K562 (cell line): Measurements from ENCODE around the gene RNF2. TPM values are rescaled to one million over a fixed set of nuclear protein-coding genes. Genes with fewer than 3 reads are reported as not detected.

Source experiments
- ATAC-seq: fragments of 200-7000 bp; cut with Tn5 transposase; 3 replicates; pipeline ENCODE4 v1.9.1; 2020; ENCODE audit warnings: moderate library complexity
- Bru-seq: library from RNA; stranded (reverse); fragments of 400-500 nt; gene quantifications from one replicate; lab custom pipeline; 2021; lab: Mats Ljungman, UMichigan
- BruChase-seq, 2 experiments: library from RNA; stranded (reverse); fragments of 400-500 nt; gene quantifications; one replicate each; lab custom pipeline; 2021; lab: Mats Ljungman, UMichigan
- BruUV-seq: library from RNA; stranded (reverse); fragments of 400-500 nt; replicated peaks from 2 replicates; lab custom pipeline; 2021; lab: Mats Ljungman, UMichigan
- CTCF ChIA-PET: fragments of 300-600 bp; formaldehyde crosslinking; extraction: SDS; loops from one replicate; lab custom pipeline; 2021; ENCODE audit warnings: low intra/inter-chr PET ratio; lab: Yijun Ruan, JAX
- POLR2A ChIA-PET: fragments of 300-600, 350-650 bp; sonication (Branson Sonifier 250); formaldehyde crosslinking; extraction: SDS; loops from one replicate; lab custom pipeline; 2021; ENCODE audit warnings: antibody characterized with exemption, inconsistent platforms; lab: Yijun Ruan, JAX
- DNase-seq, 4 experiments: peaks; one replicate each; pipeline versions ENCODE4 v3.0.0 to v3.0.0-alpha.2; 2011 to 2018; ENCODE audit warnings: low spot score in 3 of 4, mixed read lengths in 3 of 4; ENCODE audit errors: extremely low read depth in 1 of 4
- FAIRE-seq: peaks from 2 replicates; lab custom pipeline; 2011; peaks lifted over from hg19 to GRCh38; lab: Jason Lieb, UNC
- H2AFZ ChIP-seq: 2 replicates; pipeline ENCODE4 v1.6.0; 2011; ENCODE audit warnings: low read depth, low read length, control low read depth, inconsistent platforms
- H3K27ac ChIP-seq: fragments of 200-600 bp; 3 replicates; pipeline ENCODE4 v1.8.0; 2011; ENCODE audit warnings: low read depth, mild to moderate bottlenecking, control low read depth, inconsistent platforms, low read length, moderate library complexity, mixed read lengths; ENCODE audit errors: extremely low read depth
- H3K27me3 ChIP-seq, 2 experiments: fragments of 300-600 bp in 1 of 2; 2 replicates in 1 of 2; 3 replicates in 1 of 2; pipeline versions ENCODE4 v1.6.0 to v1.8.0; 2011; ENCODE audit warnings: inconsistent platforms in 2 of 2, low read length in 2 of 2, mild to moderate bottlenecking in 1 of 2, mixed read lengths in 1 of 2, moderate library complexity in 1 of 2; ENCODE audit not compliant: control insufficient read depth in 2 of 2, insufficient read depth in 2 of 2
- H3K36me3 ChIP-seq: fragments of 300-600 bp; 3 replicates; pipeline ENCODE4 v1.8.0; 2011; ENCODE audit warnings: mild to moderate bottlenecking, low read length, inconsistent platforms; ENCODE audit not compliant: control insufficient read depth, insufficient read depth
- H3K4me1 ChIP-seq, 2 experiments: fragments of 200-600 bp in 1 of 2; replicated peaks in 1 of 2; 2 replicates in 1 of 2; 3 replicates in 1 of 2; pipeline versions ENCODE4 v1.5.1 to v1.8.0; 2011; ENCODE audit warnings: inconsistent platforms in 2 of 2, low read length in 2 of 2, mild to moderate bottlenecking in 1 of 2, mixed read lengths in 1 of 2, moderate library complexity in 1 of 2; ENCODE audit not compliant: control insufficient read depth in 2 of 2, insufficient read depth in 2 of 2
- H3K4me2 ChIP-seq: 2 replicates; pipeline ENCODE4 v1.6.1; 2011; ENCODE audit warnings: low read length, control low read depth, inconsistent platforms, mixed read lengths; ENCODE audit not compliant: insufficient read depth
- H3K4me3 ChIP-seq: fragments of 200-600 bp; sonication (generic), shearing (Covaris generic); 2 replicates; pipeline ENCODE4 v1.5.1; 2016; ENCODE audit warnings: control low read depth, inconsistent platforms
- H3K79me2 ChIP-seq: fragments of 200-600 bp; 3 replicates; pipeline ENCODE4 v1.8.0; 2011; ENCODE audit warnings: low read length, inconsistent platforms; ENCODE audit not compliant: control insufficient read depth, insufficient read depth
- H3K9ac ChIP-seq, 2 experiments: 2 replicates each; pipeline versions ENCODE4 v1.6.0 to v1.6.1; 2011; ENCODE audit warnings: low read depth in 2 of 2, low read length in 2 of 2, control low read depth in 1 of 2, inconsistent platforms in 1 of 2, mild to moderate bottlenecking in 1 of 2, mixed read lengths in 1 of 2; ENCODE audit not compliant: insufficient read depth in 1 of 2
- H3K9me1 ChIP-seq: one replicate; pipeline ENCODE4 v1.6.0; 2011; ENCODE audit warnings: inconsistent platforms, mild to moderate bottlenecking, low read length, moderate library complexity; ENCODE audit not compliant: control insufficient read depth, insufficient read depth
- H3K9me3 ChIP-seq: replicated peaks from 2 replicates; pipeline ENCODE4 v1.5.1; 2011; ENCODE audit warnings: low read depth, low read length, inconsistent platforms; ENCODE audit not compliant: control insufficient read depth, insufficient read depth
- H4K20me1 ChIP-seq: replicated peaks from 2 replicates; pipeline ENCODE4 v1.6.1; 2011; ENCODE audit warnings: low read length, inconsistent platforms, mixed read lengths; ENCODE audit not compliant: control insufficient read depth, insufficient read depth
- BDP1 ChIP-seq: IDR thresholded peaks from 3 replicates; pipeline ENCODE4 v1.6.1; 2011; ENCODE audit not compliant: insufficient read length, insufficient read depth
- CEBPB ChIP-seq: fragments of 450-650 bp; IDR thresholded peaks from 2 replicates; pipeline ENCODE4 v1.6.1; 2016; ENCODE audit warnings: missing genetic modification characterization, missing compliant biosample characterization
- CHD4 ChIP-seq: fragments of 200-600 bp; sonication (generic); IDR thresholded peaks from 3 replicates; pipeline ENCODE4 v1.6.1; 2012; ENCODE audit warnings: low read depth, mild to moderate bottlenecking, mixed read lengths, low read length, inconsistent platforms; ENCODE audit not compliant: insufficient read depth, insufficient replicate concordance, poor library complexity, severe bottlenecking
- FOXM1 ChIP-seq, 2 experiments: fragments of 450-650 bp in 1 of 2; sonication (generic) in 1 of 2; formaldehyde crosslinking in 1 of 2; IDR thresholded peaks; 2 replicates each; pipeline versions ENCODE4 v1.6.1 to v1.9.0; 2017 to 2022; ENCODE audit warnings: low read depth in 2 of 2, mild to moderate bottlenecking in 2 of 2, missing genetic modification reagents in 1 of 2, moderate library complexity in 1 of 2
- MBD2 ChIP-seq: sonication (generic); IDR thresholded peaks from 2 replicates; pipeline ENCODE4 v1.6.1; 2016; ENCODE audit warnings: low read depth, borderline replicate concordance
- NFE2L1 ChIP-seq: fragments of 450-650 bp; IDR thresholded peaks from 2 replicates; pipeline ENCODE4 v1.6.1; 2016; ENCODE audit warnings: missing genetic modification characterization, low read depth, mild to moderate bottlenecking, missing compliant biosample characterization, moderate library complexity, borderline replicate concordance
- NR2C1 ChIP-seq, 2 experiments: fragments of 450-650 bp; IDR thresholded peaks; 2 replicates each; pipeline ENCODE4 v1.6.1; 2017; ENCODE audit warnings: mild to moderate bottlenecking in 2 of 2, antibody characterized with exemption in 1 of 2, inconsistent platforms in 1 of 2, missing compliant biosample characterization in 1 of 2, missing genetic modification characterization in 1 of 2
- NR2C2 ChIP-seq, 2 experiments: fragments of 200-800 bp in 1 of 2; sonication (Bioruptor generic) in 1 of 2; sonication (generic) in 1 of 2; formaldehyde crosslinking in 1 of 2; IDR thresholded peaks; 2 replicates each; pipeline versions ENCODE4 v1.6.1 to v1.8.0; 2016 to 2022; ENCODE audit warnings: mild to moderate bottlenecking in 1 of 2, missing compliant biosample characterization in 1 of 2, missing genetic modification characterization in 1 of 2, missing genetic modification reagents in 1 of 2
- ZKSCAN8 ChIP-seq: fragments of 200-800 bp; sonication (Bioruptor generic); IDR thresholded peaks from 2 replicates; pipeline ENCODE4 v1.6.1; 2016; ENCODE audit warnings: missing genetic modification characterization, missing compliant biosample characterization
- ZNF165 ChIP-seq: fragments of 250-450 bp; sonication (Bioruptor Pico); IDR thresholded peaks from 2 replicates; pipeline ENCODE4 v1.4.0; 2020; ENCODE audit warnings: borderline replicate concordance
- WGBS: fragments of 100-300 bp; shearing (Covaris generic); methylation state at CpG from one replicate; pipeline ENCODE4 v1.1.6; 2016; ENCODE audit warnings: low coverage, mixed read lengths; ENCODE audit not compliant: insufficient coverage; ENCODE audit errors: missing lambda C conversion rate; 5-methylcytosine and 5-hydroxymethylcytosine counted together
- in situ Hi-C: fragments of 300-500 bp; cut with MboI; formaldehyde crosslinking; loops from 4 replicates; pipeline ENCODE4 v1.15.0; 2018; ENCODE audit warnings: inconsistent platforms, mixed read lengths
- intact Hi-C: fragments of 100-400 bp; cut with micrococcal nuclease; formaldehyde crosslinking; loops from 2 replicates; pipeline ENCODE4 v1.14.2; 2022
- long read RNA-seq, 3 experiments: library from polyadenylated mRNA in 2 of 3; library from RNA in 1 of 3; unstranded in 2 of 3; stranded (forward) in 1 of 3; transcript quantifications; one replicate each; pipeline ENCODE4 v2.0.0, GENCODE V29; 2019 to 2022
- polyA minus RNA-seq, 3 experiments: library from RNA; depleted of rRNA, polyadenylated mRNA; stranded (reverse); fragments of >200 nt; gene quantifications; 2 replicates each; pipeline ENCODE4 v1.2.3, GENCODE V29; 2011
- polyA plus RNA-seq, 8 experiments: library from polyadenylated mRNA; depleted of rRNA in 4 of 8; stranded (reverse) in 5 of 8; unstranded in 3 of 8; fragments of >200 nt; fragmentation: Nextera tagmentation in 2 of 8; fragmentation: Illumina TruSeq in 1 of 8; extraction: Ambion mirVana in 2 of 8; extraction: Trizol in 1 of 8; gene quantifications; 2 replicates each; pipeline versions ENCODE4 v1.2.1 to v1.2.3, GENCODE V29; 2011 to 2014; ENCODE audit warnings: inconsistent platforms in 1 of 8, missing spikeins in 1 of 8
- total RNA-seq, 7 experiments: library from RNA; depleted of rRNA in 6 of 7; stranded (reverse); fragments of >200 nt in 6 of 7; fragmentation: Illumina TruSeq in 2 of 7; extraction: Trizol in 2 of 7; gene quantifications; 2 replicates each; pipeline versions ENCODE4 v1.2.1 to v1.2.3, GENCODE V29; 2011 to 2021; ENCODE audit warnings: low replicate concordance in 1 of 7
- TF ChIP-seq, protein P1 (sequence below): sonication (generic); formaldehyde crosslinking; IDR thresholded peaks from 2 replicates; pipeline ENCODE4 v1.8.0; 2022; ENCODE audit warnings: missing genetic modification reagents, mild to moderate bottlenecking, moderate library complexity, borderline replicate concordance

RNF2 gene
- total RNA-seq (2011; cell fraction: chromatin; rRNA removed; ENCODE audit: low replicate concordance): 13.5 and 31.5 TPM in 2 replicates
- total RNA-seq (2011; cell fraction: nucleolus; rRNA removed): 8.2 and 8.8 TPM in 2 replicates
- total RNA-seq (2011; cell fraction: nucleoplasm; rRNA removed): 15.3 and 23.7 TPM in 2 replicates
- 16.1 and 16.2 TPM in 2 replicates for total RNA-seq (2014; rRNA removed)
- total RNA-seq (2014; rRNA removed; fragmentation: Illumina TruSeq; extraction: Trizol): 33.1 and 39.8 TPM in 2 replicates
- total RNA-seq (2015; rRNA removed; fragmentation: Illumina TruSeq; extraction: Trizol): 29.7 and 32.9 TPM in 2 replicates
- 36.4 and 40.0 TPM in 2 replicates for total RNA-seq (2021)
- polyA plus RNA-seq (2011; rRNA removed): 56.6 and 66.5 TPM in 2 replicates
- 11.4 and 29.4 TPM in 2 replicates for polyA plus RNA-seq (2011; cell fraction: cytosol; rRNA removed)
- 10.9 and 20.0 TPM in 2 replicates for polyA plus RNA-seq (2011; cell fraction: nucleus; rRNA removed)
- 28.6 and 34.4 TPM in 2 replicates for polyA plus RNA-seq (2012)
- 49.7 and 53.3 TPM in 2 replicates for polyA plus RNA-seq (2014; fragmentation: Illumina TruSeq; extraction: Trizol)
- 1 to 10 TPM; 7.1 to 7.9 TPM for polyA plus RNA-seq (2014; fragmentation: Nextera tagmentation; extraction: Ambion mirVana)
- polyA plus RNA-seq (2014; rRNA removed): 23.9 TPM in 2 replicates
- polyA minus RNA-seq (2011; rRNA and poly(A)+ RNA removed): 174 and 201 TPM in 2 replicates
- polyA minus RNA-seq (2011; cell fraction: cytosol; rRNA and poly(A)+ RNA removed): 32.2 and 48.1 TPM in 2 replicates
- polyA minus RNA-seq (2011; cell fraction: nucleus; rRNA and poly(A)+ RNA removed): 8.3 and 18.8 TPM in 2 replicates
- Bru-seq, nascent RNA: percentile 87 among the genes with signal in this experiment
- percentile 88 among the genes with signal in this experiment for BruChase-seq, experiment 1, labeled RNA remaining after a 2-hour chase
- BruChase-seq, experiment 2, labeled RNA remaining after a 6-hour chase: percentile 87 among the genes with signal in this experiment
- long read RNA-seq, experiment 1, transcript RNF2-202 (7 exons, 3,606 nt): major isoform, 63 of 87 reads
- long read RNA-seq, experiment 1, transcript RNF2-201 (6 exons, 1,677 nt): minor isoform, 7 of 87 reads
- long read RNA-seq, experiment 1, partial matches to known transcripts: 6 of 87 reads
- long read RNA-seq, experiment 1, other reads (novel, unspliced or antisense): 11 of 87 reads
- long read RNA-seq, experiment 2, transcript RNF2-202 (7 exons, 3,606 nt): major isoform, 7 of 26 reads
- long read RNA-seq, experiment 2, partial matches to known transcripts: 1 of 26 reads
- long read RNA-seq, experiment 2, other reads (novel, unspliced or antisense): 18 of 26 reads
- long read RNA-seq, experiment 3, transcript RNF2-202 (7 exons, 3,606 nt): major isoform, 37 of 49 reads
- long read RNA-seq, experiment 3, partial matches to known transcripts: 1 of 49 reads
- long read RNA-seq, experiment 3, other reads (novel, unspliced or antisense): 10 of 49 reads

DNA sequence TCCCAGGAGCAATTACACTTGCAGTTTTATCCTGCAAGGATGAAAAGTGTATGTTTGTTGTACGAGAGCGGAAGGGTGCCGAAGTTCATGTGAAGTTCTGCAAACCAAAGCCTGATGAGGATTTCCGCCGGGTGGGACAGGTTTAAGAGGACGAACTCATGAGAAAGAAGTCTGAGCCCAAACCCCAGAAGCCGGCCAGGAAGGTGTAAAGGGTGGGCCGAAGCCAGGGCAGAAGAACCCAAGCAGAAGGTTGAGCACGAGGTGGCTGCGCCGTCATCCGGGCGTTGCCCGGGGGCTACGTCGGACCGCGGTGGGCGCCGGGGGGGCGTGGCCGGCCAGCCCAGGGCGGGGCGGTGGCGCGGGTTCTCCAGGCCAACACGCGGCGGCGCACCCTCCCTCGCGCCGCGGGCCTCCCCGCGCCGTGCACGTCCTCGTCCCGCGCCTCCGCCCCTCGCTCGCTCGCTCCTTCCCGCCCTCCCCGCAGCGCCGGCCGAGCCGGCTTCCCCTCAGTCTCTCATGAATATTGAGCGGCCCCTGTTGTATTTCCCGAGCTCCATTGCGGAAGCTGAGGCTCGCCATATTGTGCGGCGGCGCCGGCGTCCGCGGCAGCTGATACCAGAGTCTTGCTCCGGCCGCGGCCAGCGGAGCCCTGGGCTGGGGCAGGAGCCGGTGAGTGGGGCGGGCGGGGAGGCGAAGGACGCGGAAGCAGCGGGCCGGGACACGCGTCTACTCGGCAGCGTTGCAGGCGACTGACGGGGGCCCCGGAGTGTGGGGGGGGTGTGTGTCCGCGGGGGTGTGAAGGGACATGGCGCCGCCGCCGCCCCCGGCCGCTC lies at the start of gene RNF2:
Gene RNF2 (plus strand): TSS at position 578 of the 833 bp plus-strand sequence. CDS start 41,996 bp downstream, outside the sequence.
- H3K4me2 ChIP-seq: peak within 1 kb of the TSS; percentile 86
- H3K27ac ChIP-seq: peak within 1 kb of the TSS; percentile 85
- intact Hi-C loops: loop anchor here (1.0 to 10.0 kb wide), 4 partner anchors 108 to 270 kb away; partner anchors contain the start of gene IVNS1ABP
- DNase-seq: peak; percentile 92 to 94 (median 94)
- in situ Hi-C loops: no loop called here
- CTCF ChIA-PET: interaction anchor here (1.2 kb wide), 1 partner anchor 125 kb away, joined by 3 read pairs; no protein-coding TSS in a partner anchor
- peaks cover 45% of the 10 kb centered on the region for H3K79me2 ChIP-seq
- peaks cover 2% of the 10 kb centered on the region for H3K9me1 ChIP-seq
- H3K9ac ChIP-seq: peak within 1 kb of the TSS; percentile 83 to 99
- no peaks in the 10 kb centered on the region for H3K9me3 ChIP-seq
- 3% methylated on average over 62 of the region's 89 CpGs for WGBS
- ATAC-seq: peak; percentile 94
- no TSS peak for BruUV-seq
- no peaks in the 10 kb centered on the region for H3K27me3 ChIP-seq
- POLR2A ChIA-PET: interaction anchor here (0.6 to 3.3 kb wide), 14 partner anchors 10 to 589 kb away, joined by 3 to 19 read pairs (median 3); partner anchors contain the start of gene NIBAN1
- no peak for FAIRE-seq
- H3K4me1 ChIP-seq: peaks cover 21 to 25% of the 10 kb centered on the region in 2 experiments
- H2AFZ ChIP-seq: peak within 1 kb of the TSS; percentile 87
- H4K20me1 ChIP-seq: peaks cover 7% of the 10 kb centered on the region; the same call in 1 of the 2 replicates
- no peaks in the 10 kb centered on the region for H3K36me3 ChIP-seq
- H3K4me3 ChIP-seq: peak within 1 kb of the TSS; percentile 85
- TF ChIP-seq MBD2 (no peak), FOXM1 (IDR thresholded peaks at IDR 0.05; ENCODE audit: low read depth) (no peak), FOXM1 (CRISPR knock-in tag; IDR thresholded peaks at IDR 0.05; ENCODE audit: low read depth) (no peak), CEBPB (no peak), NR2C1 (IDR thresholded peaks at IDR 0.05) (no peak), NR2C1 (tag; IDR thresholded peaks at IDR 0.05) (no peak), BDP1 (no peak), CHD4 (no peak), ZNF165 (no peak), NFE2L1 (tag) (no peak), ZKSCAN8 (CRISPR knock-in tag) (no peak), NR2C2 (CRISPR knock-in tag; IDR thresholded peaks at IDR 0.05) (no peak), NR2C2 (tag; IDR thresholded peaks at IDR 0.05) (peak; percentile 53)
- TF ChIP-seq, protein P1, sequence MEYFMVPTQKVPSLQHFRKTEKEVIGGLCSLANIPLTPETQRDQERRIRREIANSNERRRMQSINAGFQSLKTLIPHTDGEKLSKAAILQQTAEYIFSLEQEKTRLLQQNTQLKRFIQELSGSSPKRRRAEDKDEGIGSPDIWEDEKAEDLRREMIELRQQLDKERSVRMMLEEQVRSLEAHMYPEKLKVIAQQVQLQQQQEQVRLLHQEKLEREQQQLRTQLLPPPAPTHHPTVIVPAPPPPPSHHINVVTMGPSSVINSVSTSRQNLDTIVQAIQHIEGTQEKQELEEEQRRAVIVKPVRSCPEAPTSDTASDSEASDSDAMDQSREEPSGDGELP: peak; percentile 56
